ENCODE measurements around the gene PRPS2. TPM values are rescaled to one million over a fixed set of nuclear protein-coding genes. Genes with fewer than 3 reads are reported as not detected.

The PRPS2 gene
- total RNA-seq, 5 donors from 2014 or later (not counting 1 experiment from before 2014, with no cell fraction given), result 20.9 to 31.6 (median 30.6) TPM

DNA sequence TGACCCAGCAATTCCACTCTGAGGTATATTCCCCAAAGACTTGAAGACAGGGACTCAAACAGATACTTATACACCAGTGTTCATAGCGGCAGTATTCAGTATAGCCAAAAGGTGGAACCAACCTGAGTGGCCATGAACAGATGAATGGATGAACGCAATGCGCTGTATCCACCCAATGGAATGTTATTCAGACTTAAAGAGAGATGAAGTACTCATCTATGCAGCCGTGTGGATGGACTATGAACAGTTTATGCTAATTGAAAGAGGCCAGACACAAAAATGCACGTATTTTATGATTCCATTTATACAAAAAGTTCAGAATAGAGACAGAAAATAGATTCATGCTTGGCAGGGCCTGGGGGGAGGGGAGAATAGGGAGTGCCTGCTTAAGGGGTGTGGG is 26.3 kb downstream of the PRPS2 start:
- ChIA-PET POLR2A (no interaction called here), CTCF (no interaction called here)
- H3K4me1 ChIP-seq (ENCODE audit: control insufficient read depth in 1 of 2, extremely low read depth in 1 of 2, insufficient read depth in 2 of 2, low read length in 2 of 2), result no peaks in the 10 kb centered on the region
- Mint-ChIP-seq H3K4me3 (no peak overlapping the region), H3K4me1 (peaks cover 0 to 5% (median 0%) of the 10 kb centered on the region in 3 donors), H3K36me3 (peaks cover 22% of the 10 kb centered on the region), H3K27me3 (peaks cover 0 to 12% of the 10 kb centered on the region in 2 donors), H3K9me3 (no peaks in the 10 kb centered on the region), H3K27ac (no peak overlapping the region)
- ATAC-seq (replicated peaks in 1 of 4), result no peak
- no peaks in the 10 kb centered on the region for H3K9me3 ChIP-seq
- peaks cover 0 to 23% of the 10 kb centered on the region in 2 donors for H3K36me3 ChIP-seq (ENCODE audit: control insufficient read depth in 2 of 2, extremely low read depth in 1 of 2, insufficient read depth in 1 of 2, low read length in 1 of 2)
- no peak overlapping the region for H3K27ac ChIP-seq (ENCODE audit: low read length)
- WGBS (ENCODE audit: insufficient coverage), result 50% methylated on average over 2 of the region's 5 CpGs
- no peaks in the 10 kb centered on the region for H3K27me3 ChIP-seq (replicated peaks in 1 of 2; ENCODE audit: control insufficient read depth in 2 of 2, extremely low read depth in 1 of 2, insufficient read depth in 2 of 2, low read length in 1 of 2)
- no peak overlapping the region for H3K4me3 ChIP-seq (ENCODE audit: control insufficient read depth in 1 of 2, extremely low read depth in 1 of 2, low read length in 1 of 2)
- DNase-seq, result no peak

DNA sequence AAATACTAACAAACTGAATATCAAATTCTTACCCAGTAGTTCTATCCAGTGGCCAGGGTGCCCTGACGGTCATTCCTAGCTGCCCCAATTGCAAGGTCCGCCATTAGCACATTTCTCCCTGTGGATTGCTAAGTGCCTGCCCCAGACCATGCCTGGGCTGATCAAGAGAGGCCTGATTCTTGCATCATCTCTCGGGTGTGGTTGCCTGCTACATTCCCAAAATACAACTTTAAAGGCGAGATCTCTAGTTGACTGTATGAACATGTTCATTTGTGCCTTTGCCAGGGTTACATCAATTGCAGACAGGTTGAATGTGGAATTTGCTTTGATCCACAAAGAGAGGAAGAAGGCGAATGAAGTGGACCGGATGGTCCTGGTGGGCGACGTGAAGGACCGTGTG is 28.0 kb downstream of the PRPS2 start:
- H3K9me3 ChIP-seq, result no peaks in the 10 kb centered on the region
- H3K36me3 ChIP-seq (ENCODE audit: control insufficient read depth in 2 of 2, extremely low read depth in 1 of 2, insufficient read depth in 1 of 2, low read length in 1 of 2), result peaks cover 0 to 27% of the 10 kb centered on the region in 2 donors
- CTCF ChIA-PET, result no interaction called here
- POLR2A ChIA-PET, result no interaction called here
- no peaks in the 10 kb centered on the region for H3K27me3 ChIP-seq (replicated peaks in 1 of 2; ENCODE audit: control insufficient read depth in 2 of 2, extremely low read depth in 1 of 2, insufficient read depth in 2 of 2, low read length in 1 of 2)
- ATAC-seq (replicated peaks in 1 of 4) (no peak), DNase-seq (no peak)
- whole genome bisulfite sequencing (ENCODE audit: insufficient coverage), result 100% methylated on average over 2 of the region's 9 CpGs
- no peak overlapping the region for H3K27ac ChIP-seq (ENCODE audit: low read length)
- no peak overlapping the region for H3K27ac Mint-ChIP-seq
- H3K9me3 Mint-ChIP-seq, result no peaks in the 10 kb centered on the region
- peaks cover 28% of the 10 kb centered on the region for H3K36me3 Mint-ChIP-seq
- H3K4me3 ChIP-seq (ENCODE audit: control insufficient read depth in 1 of 2, extremely low read depth in 1 of 2, low read length in 1 of 2), result no peak overlapping the region
- no peaks in the 10 kb centered on the region for H3K4me1 ChIP-seq (ENCODE audit: control insufficient read depth in 1 of 2, extremely low read depth in 1 of 2, insufficient read depth in 2 of 2, low read length in 2 of 2)
- no peak overlapping the region for H3K4me3 Mint-ChIP-seq
- H3K27me3 Mint-ChIP-seq, result peaks cover 0 to 15% of the 10 kb centered on the region in 2 donors
- peaks cover 0 to 4% (median 0%) of the 10 kb centered on the region in 3 donors for H3K4me1 Mint-ChIP-seq

DNA sequence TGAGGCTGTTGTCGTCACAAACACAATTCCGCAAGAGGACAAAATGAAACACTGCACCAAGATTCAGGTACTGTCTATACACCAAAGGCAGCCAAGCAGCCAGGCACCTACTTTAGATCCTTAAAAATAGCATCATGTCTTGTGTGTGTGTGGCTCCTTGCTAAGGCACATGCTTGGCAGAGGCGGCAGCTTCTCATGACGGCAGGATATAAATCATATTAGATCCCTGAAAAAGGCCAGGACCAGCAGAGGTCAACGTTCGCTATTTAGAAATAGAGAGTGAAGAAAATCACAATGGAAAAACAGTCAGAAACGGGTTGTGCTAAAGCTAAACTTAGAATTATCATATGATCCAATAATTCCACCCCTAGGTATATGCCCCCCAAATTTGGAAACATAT is 29.5 kb downstream of the PRPS2 start:
- H3K4me1 Mint-ChIP-seq, result no peaks in the 10 kb centered on the region
- Histone ChIP-seq H3K4me3 (ENCODE audit: control insufficient read depth in 1 of 2, extremely low read depth in 1 of 2, low read length in 1 of 2) (no peak overlapping the region), H3K36me3 (ENCODE audit: control insufficient read depth in 2 of 2, extremely low read depth in 1 of 2, insufficient read depth in 1 of 2, low read length in 1 of 2) (peaks cover 0 to 29% of the 10 kb centered on the region in 2 donors), H3K27ac (ENCODE audit: low read length) (no peak overlapping the region), H3K27me3 (replicated peaks in 1 of 2; ENCODE audit: control insufficient read depth in 2 of 2, extremely low read depth in 1 of 2, insufficient read depth in 2 of 2, low read length in 1 of 2) (no peaks in the 10 kb centered on the region), H3K9me3 (no peaks in the 10 kb centered on the region), H3K4me1 (ENCODE audit: control insufficient read depth in 1 of 2, extremely low read depth in 1 of 2, insufficient read depth in 2 of 2, low read length in 2 of 2) (no peaks in the 10 kb centered on the region)
- H3K27me3 Mint-ChIP-seq, result peaks cover 0 to 15% of the 10 kb centered on the region in 2 donors
- H3K4me3 Mint-ChIP-seq, result no peak overlapping the region
- WGBS (ENCODE audit: insufficient coverage), result 100% methylated on average over 1 of the region's 7 CpGs
- CTCF ChIA-PET, result no interaction called here
- DNase-seq (no peak), ATAC-seq (replicated peaks in 1 of 4) (no peak)
- no peak overlapping the region for H3K27ac Mint-ChIP-seq
- peaks cover 41% of the 10 kb centered on the region for H3K36me3 Mint-ChIP-seq
- POLR2A ChIA-PET, result no interaction called here
- no peaks in the 10 kb centered on the region for H3K9me3 Mint-ChIP-seq

DNA sequence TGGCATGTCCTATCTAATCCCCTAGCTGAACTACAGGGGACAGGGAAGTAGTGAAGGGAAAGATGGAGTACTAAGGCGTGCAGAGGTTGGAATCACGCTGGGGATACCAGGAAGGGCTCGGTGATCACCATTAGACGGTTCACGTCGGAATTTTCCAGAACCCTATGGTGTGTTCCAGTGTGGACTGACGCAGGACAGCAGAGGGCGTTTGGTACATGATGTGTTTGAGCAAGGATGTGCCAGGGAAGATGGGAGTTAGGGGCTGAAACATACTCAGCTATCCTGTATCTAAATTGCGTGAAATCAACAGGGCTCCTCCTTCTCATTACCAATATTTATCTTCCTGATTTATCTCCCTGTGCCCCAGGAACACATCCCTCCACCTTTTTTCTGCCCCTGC is 33.7 kb downstream of the PRPS2 start:
- Mint-ChIP-seq H3K9me3 (no peaks in the 10 kb centered on the region), H3K4me1 (no peaks in the 10 kb centered on the region), H3K27me3 (peaks cover 0 to 6% of the 10 kb centered on the region in 2 donors), H3K36me3 (peaks cover 36% of the 10 kb centered on the region), H3K4me3 (no peak overlapping the region), H3K27ac (no peak overlapping the region)
- Histone ChIP-seq H3K27me3 (replicated peaks in 1 of 2; ENCODE audit: control insufficient read depth in 2 of 2, extremely low read depth in 1 of 2, insufficient read depth in 2 of 2, low read length in 1 of 2) (no peaks in the 10 kb centered on the region), H3K4me1 (ENCODE audit: control insufficient read depth in 1 of 2, extremely low read depth in 1 of 2, insufficient read depth in 2 of 2, low read length in 2 of 2) (no peaks in the 10 kb centered on the region), H3K9me3 (no peaks in the 10 kb centered on the region), H3K36me3 (ENCODE audit: control insufficient read depth in 2 of 2, extremely low read depth in 1 of 2, insufficient read depth in 1 of 2, low read length in 1 of 2) (peaks cover 0 to 21% of the 10 kb centered on the region in 2 donors), H3K4me3 (ENCODE audit: control insufficient read depth in 1 of 2, extremely low read depth in 1 of 2, low read length in 1 of 2) (no peak overlapping the region), H3K27ac (ENCODE audit: low read length) (no peak overlapping the region)
- no CpG with 5 or more reads among the region's 9 CpGs for WGBS (ENCODE audit: insufficient coverage)
- ChIA-PET CTCF (no interaction called here), POLR2A (interaction anchor here in 1 of 2 donors (0.6 kb wide), 1 partner anchor 342 kb away, joined by 4 read pairs; no protein-coding TSS in a partner anchor)
- no peak for ATAC-seq (replicated peaks in 1 of 4)
- DNase-seq, result no peak

DNA sequence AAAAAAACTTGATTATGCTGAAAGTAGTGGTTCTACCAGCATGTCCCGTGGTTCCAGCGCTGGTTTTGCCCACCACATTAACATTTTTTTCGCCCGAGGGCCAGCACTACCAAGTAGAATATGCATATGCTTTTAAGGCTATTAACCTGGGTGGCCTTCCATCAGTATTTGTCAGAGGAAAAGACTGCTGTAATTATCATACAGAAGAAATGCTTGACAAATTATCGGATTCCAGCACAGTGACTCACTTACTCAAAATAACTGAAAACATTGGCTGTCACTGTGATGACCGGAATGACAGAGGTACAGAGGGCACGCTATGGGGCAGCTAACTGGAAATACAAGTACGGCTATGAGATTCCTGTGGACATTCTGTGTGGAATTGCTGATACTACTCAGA is 34.6 kb downstream of the PRPS2 start:
- no peak overlapping the region for H3K4me3 ChIP-seq (ENCODE audit: control insufficient read depth in 1 of 2, extremely low read depth in 1 of 2, low read length in 1 of 2)
- ATAC-seq (replicated peaks in 1 of 4), result no peak
- 100% methylated on average over 2 of the region's 8 CpGs for WGBS (ENCODE audit: insufficient coverage)
- Mint-ChIP-seq H3K27ac (no peak overlapping the region), H3K4me1 (no peaks in the 10 kb centered on the region), H3K27me3 (peaks cover 0 to 10% of the 10 kb centered on the region in 2 donors), H3K4me3 (no peak overlapping the region), H3K9me3 (no peaks in the 10 kb centered on the region), H3K36me3 (peaks cover 31% of the 10 kb centered on the region)
- H3K36me3 ChIP-seq (ENCODE audit: control insufficient read depth in 2 of 2, extremely low read depth in 1 of 2, insufficient read depth in 1 of 2, low read length in 1 of 2), result peaks cover 0 to 12% of the 10 kb centered on the region in 2 donors
- no peak for DNase-seq
- no peaks in the 10 kb centered on the region for H3K4me1 ChIP-seq (ENCODE audit: control insufficient read depth in 1 of 2, extremely low read depth in 1 of 2, insufficient read depth in 2 of 2, low read length in 2 of 2)
- H3K9me3 ChIP-seq, result no peaks in the 10 kb centered on the region
- ChIA-PET POLR2A (no interaction called here), CTCF (no interaction called here)
- no peak overlapping the region for H3K27ac ChIP-seq (ENCODE audit: low read length)
- H3K27me3 ChIP-seq (replicated peaks in 1 of 2; ENCODE audit: control insufficient read depth in 2 of 2, extremely low read depth in 1 of 2, insufficient read depth in 2 of 2, low read length in 1 of 2), result no peaks in the 10 kb centered on the region

DNA sequence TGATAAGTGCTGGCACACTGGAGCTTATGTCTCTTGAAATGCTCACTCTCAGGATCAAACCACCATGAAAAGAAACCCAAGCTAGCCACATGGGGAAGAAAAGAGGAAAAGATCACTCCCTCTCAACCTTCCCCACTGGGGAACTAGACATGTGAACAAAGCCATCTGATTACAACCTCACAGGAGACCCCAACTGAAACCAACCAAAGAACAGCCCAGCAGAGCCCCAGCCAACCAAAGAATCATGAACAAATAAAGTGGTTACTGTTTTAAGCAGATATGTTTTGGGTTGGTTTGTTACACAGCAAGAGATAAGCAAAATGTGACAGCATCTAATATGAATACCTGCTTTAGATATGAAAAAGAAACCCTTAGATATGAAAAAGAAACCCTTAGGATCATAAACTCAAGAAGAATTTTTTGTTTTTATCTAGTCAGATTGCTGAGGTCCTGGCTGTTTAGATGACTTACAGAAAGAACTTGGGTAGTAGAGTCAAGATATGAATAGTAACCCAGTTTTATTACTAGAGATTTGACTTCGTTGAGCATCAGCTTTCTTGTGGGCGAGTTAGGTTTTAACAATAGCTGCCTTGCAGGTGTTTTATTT is 52.0 kb downstream of the PRPS2 start:
- Histone ChIP-seq H3K4me1 (ENCODE audit: control insufficient read depth in 1 of 2, extremely low read depth in 1 of 2, insufficient read depth in 2 of 2, low read length in 2 of 2) (no peaks in the 10 kb centered on the region), H3K9me3 (no peaks in the 10 kb centered on the region), H3K4me3 (ENCODE audit: control insufficient read depth in 1 of 2, extremely low read depth in 1 of 2, low read length in 1 of 2) (no peak overlapping the region), H3K36me3 (ENCODE audit: control insufficient read depth in 2 of 2, extremely low read depth in 1 of 2, insufficient read depth in 1 of 2, low read length in 1 of 2) (no peaks in the 10 kb centered on the region), H3K27me3 (replicated peaks in 1 of 2; ENCODE audit: control insufficient read depth in 2 of 2, extremely low read depth in 1 of 2, insufficient read depth in 2 of 2, low read length in 1 of 2) (peaks cover 0 to 5% of the 10 kb centered on the region in 2 experiments), H3K27ac (ENCODE audit: low read length) (peak overlapping the region; percentile 38)
- ChIA-PET CTCF (no interaction called here), POLR2A (no interaction called here)
- DNase-seq (no peak), ATAC-seq (replicated peaks in 1 of 4) (no peak)
- WGBS (ENCODE audit: insufficient coverage), result no CpG with 5 or more reads among the region's 2 CpGs
- Mint-ChIP-seq H3K36me3 (no peaks in the 10 kb centered on the region), H3K9me3 (no peaks in the 10 kb centered on the region), H3K27me3 (peaks cover 6 to 9% of the 10 kb centered on the region in 2 donors), H3K4me3 (peak overlapping the region; percentile 42 to 71 (median 64)), H3K4me1 (peaks cover 8 to 14% (median 9%) of the 10 kb centered on the region in 3 donors), H3K27ac (peak overlapping the region; percentile 85 to 88)

Measured in T-cell (primary cell).